ENCODE measurements around the gene HSD11B1L. TPM values are rescaled to one million over a fixed set of nuclear protein-coding genes. Genes with fewer than 3 reads are reported as not detected.
"Not testable (repeated sequence)": the region's sequence is repeated elsewhere in the genome, so short reads cannot be mapped to it uniquely, and the experiment has no call there.

HSD11B1L gene
- polyA plus RNA-seq, 1 donor from 2014 or later: 2.1 TPM

- Mint-ChIP-seq H3K27ac (peak overlapping the region in 2 of 3 donors; percentile 31 to 89), H3K4me1 (peaks cover 16 to 25% (median 21%) of the 10 kb centered on the region in 3 donors)
Observed at GRCh38 chr19:5687360-5688198, 6.8 kb downstream of the HSD11B1L start.

GRCh38 chr19:5688262-5688881 lies 7.5 kb downstream of the HSD11B1L start:
- H3K9me3 Mint-ChIP-seq, H3K27me3 Mint-ChIP-seq, H3K36me3 Mint-ChIP-seq: not testable (repeated sequence)
- H3K27ac Mint-ChIP-seq: peak overlapping the region in 1 of 3 donors; percentile 48
- peaks cover 16 to 27% (median 22%) of the 10 kb centered on the region in 3 donors for H3K4me1 Mint-ChIP-seq
- H3K4me3 Mint-ChIP-seq: peak overlapping the region; percentile 34 to 88 (median 76)

More at GRCh38 chr19:5687360-5688198, 6.8 kb downstream of the HSD11B1L start:
- Mint-ChIP-seq H3K9me3 (no peaks in the 10 kb centered on the region), H3K27me3 (no peaks in the 10 kb centered on the region), H3K4me3 (peak overlapping the region; percentile 41 to 96 (median 92)), H3K36me3 (no peaks in the 10 kb centered on the region)

GRCh38 chr19:5690125-5690954 lies 9.5 kb downstream of the HSD11B1L start, which contains the start of gene RPL36:
Gene RPL36 (plus strand): TSS chr19:5690295. CDS start chr19:5690508, 213 bp downstream.
- Mint-ChIP-seq H3K4me3 (peak within 1 kb of the TSS; percentile 90 to 97 (median 96)), H3K27ac (peak within 1 kb of the TSS; percentile 91 to 98 (median 97)), H3K4me1 (peaks cover 16 to 24% (median 22%) of the 10 kb centered on the region in 3 donors), H3K27me3 (no peaks in the 10 kb centered on the region), H3K36me3 (no peaks in the 10 kb centered on the region), H3K9me3 (no peaks in the 10 kb centered on the region)

DNA sequence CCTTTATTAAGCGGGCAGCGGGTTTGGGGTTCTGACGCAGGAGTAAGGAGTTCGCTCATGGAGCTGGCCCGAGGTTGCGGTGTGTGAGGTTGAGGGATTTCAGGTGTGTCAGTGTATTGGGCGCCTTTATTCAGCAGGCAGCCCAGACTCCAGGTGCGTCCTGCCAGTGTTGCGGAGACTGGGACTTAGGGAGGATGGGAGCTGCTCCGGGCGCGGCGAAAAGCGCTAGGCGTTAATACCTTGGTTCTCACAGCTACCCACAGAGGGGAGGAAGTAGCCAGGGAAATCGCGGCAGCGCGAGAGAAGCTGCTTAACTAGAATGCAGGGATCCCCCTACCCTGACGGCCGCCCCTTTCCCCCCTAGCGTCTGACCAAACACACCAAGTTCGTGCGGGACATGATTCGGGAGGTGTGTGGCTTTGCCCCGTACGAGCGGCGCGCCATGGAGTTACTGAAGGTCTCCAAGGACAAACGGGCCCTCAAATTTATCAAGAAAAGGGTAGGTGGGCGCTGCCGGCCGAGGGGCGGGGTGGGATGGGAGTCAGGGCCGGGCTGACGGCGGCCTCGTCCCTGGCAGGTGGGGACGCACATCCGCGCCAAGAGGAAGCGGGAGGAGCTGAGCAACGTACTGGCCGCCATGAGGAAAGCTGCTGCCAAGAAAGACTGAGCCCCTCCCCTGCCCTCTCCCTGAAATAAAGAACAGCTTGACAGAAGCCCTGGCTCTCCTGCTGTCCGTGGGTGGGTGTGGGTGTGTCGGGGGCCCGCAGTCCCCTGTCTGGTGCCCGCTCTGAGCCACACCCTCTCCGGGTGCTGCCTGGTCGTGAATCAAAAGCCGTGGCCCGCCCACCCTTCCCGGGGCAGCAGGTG lies 10.4 kb downstream of the HSD11B1L start:
- peak overlapping the region; percentile 91 to 98 (median 97) for H3K27ac Mint-ChIP-seq
- no peaks in the 10 kb centered on the region for H3K36me3 Mint-ChIP-seq
- peaks cover 16 to 24% (median 22%) of the 10 kb centered on the region in 3 donors for H3K4me1 Mint-ChIP-seq

GRCh38 chr19:5691822-5692722 lies 11.2 kb downstream of the HSD11B1L start:
- H3K4me3 Mint-ChIP-seq: peak overlapping the region; percentile 90 to 97 (median 96)
- H3K9me3 Mint-ChIP-seq: no peaks in the 10 kb centered on the region
- peak overlapping the region; percentile 88 to 91 (median 90) for H3K27ac Mint-ChIP-seq
- H3K36me3 Mint-ChIP-seq: no peaks in the 10 kb centered on the region
- peaks cover 14 to 22% (median 21%) of the 10 kb centered on the region in 3 donors for H3K4me1 Mint-ChIP-seq
- H3K27me3 Mint-ChIP-seq: no peaks in the 10 kb centered on the region

More for the DNA sequence above, 10.4 kb downstream of the HSD11B1L start:
- no peaks in the 10 kb centered on the region for H3K9me3 Mint-ChIP-seq
- no peaks in the 10 kb centered on the region for H3K27me3 Mint-ChIP-seq
- H3K4me3 Mint-ChIP-seq: peak overlapping the region; percentile 90 to 97 (median 96)

- no peaks in the 10 kb centered on the region for H3K9me3 Mint-ChIP-seq
- peak overlapping the region; percentile 88 to 91 (median 90) for H3K27ac Mint-ChIP-seq
- no peaks in the 10 kb centered on the region for H3K27me3 Mint-ChIP-seq
- H3K4me3 Mint-ChIP-seq: peak overlapping the region in 3 of 4 donors; percentile 57 to 97 (median 94)
- no peaks in the 10 kb centered on the region for H3K36me3 Mint-ChIP-seq
- H3K4me1 Mint-ChIP-seq: peaks cover 14 to 22% (median 21%) of the 10 kb centered on the region in 3 donors
Observed at GRCh38 chr19:5692723-5693194, 11.9 kb downstream of the HSD11B1L start.

GRCh38 chr19:5693195-5694166 lies 12.7 kb downstream of the HSD11B1L start:
- Mint-ChIP-seq H3K27me3 (no peaks in the 10 kb centered on the region), H3K36me3 (no peaks in the 10 kb centered on the region), H3K4me1 (peaks cover 14 to 22% (median 21%) of the 10 kb centered on the region in 3 donors), H3K4me3 (peak overlapping the region in 2 of 4 donors; percentile 13 to 94), H3K27ac (peak overlapping the region in 2 of 3 donors; percentile 88 to 91), H3K9me3 (no peaks in the 10 kb centered on the region)

DNA sequence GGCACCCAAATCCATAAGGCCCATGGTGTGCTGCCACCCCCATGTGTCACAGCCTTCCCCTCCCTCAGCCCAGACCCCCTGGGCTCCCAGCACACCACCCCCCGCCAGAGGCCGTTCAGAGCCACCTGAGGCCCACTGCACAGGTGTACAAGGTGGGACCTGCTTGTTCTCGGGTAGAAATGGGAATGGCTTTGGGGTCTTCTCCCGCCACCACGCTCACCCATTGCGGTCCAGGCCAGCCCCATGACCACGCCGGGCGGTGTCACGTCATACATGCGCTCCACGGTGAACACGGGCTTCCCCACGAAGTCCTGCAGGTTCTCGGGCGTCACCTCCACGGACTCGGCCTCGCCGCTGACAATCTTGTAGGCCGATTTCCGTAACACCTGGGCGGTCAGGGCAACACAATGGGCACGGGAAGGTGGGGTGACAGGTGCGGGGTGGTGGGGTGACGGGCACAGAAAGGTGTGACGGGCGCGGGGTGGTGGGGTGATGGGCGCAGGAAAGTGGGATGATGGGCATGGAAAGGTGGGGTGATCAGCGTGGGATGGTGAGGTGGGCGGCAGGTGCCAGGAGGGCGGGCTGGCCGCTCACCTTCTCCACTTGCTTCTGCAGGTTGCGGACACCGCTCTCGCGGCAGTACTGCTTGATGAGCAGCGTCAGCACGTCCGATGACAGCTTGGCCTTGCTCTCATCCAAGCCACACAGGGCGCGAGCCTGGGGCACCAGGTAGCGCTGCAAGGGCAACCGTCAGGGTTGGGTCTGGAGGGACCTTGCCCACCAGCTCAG lies 13.5 kb downstream of the HSD11B1L start:
- Mint-ChIP-seq H3K36me3 (peaks cover 2% of the 10 kb centered on the region), H3K27ac (peak overlapping the region in 1 of 3 donors; percentile 77), H3K4me3 (peak overlapping the region in 1 of 4 donors; percentile 94), H3K4me1 (peaks cover 17 to 21% (median 21%) of the 10 kb centered on the region in 3 donors), H3K27me3 (no peaks in the 10 kb centered on the region), H3K9me3 (no peaks in the 10 kb centered on the region)

DNA sequence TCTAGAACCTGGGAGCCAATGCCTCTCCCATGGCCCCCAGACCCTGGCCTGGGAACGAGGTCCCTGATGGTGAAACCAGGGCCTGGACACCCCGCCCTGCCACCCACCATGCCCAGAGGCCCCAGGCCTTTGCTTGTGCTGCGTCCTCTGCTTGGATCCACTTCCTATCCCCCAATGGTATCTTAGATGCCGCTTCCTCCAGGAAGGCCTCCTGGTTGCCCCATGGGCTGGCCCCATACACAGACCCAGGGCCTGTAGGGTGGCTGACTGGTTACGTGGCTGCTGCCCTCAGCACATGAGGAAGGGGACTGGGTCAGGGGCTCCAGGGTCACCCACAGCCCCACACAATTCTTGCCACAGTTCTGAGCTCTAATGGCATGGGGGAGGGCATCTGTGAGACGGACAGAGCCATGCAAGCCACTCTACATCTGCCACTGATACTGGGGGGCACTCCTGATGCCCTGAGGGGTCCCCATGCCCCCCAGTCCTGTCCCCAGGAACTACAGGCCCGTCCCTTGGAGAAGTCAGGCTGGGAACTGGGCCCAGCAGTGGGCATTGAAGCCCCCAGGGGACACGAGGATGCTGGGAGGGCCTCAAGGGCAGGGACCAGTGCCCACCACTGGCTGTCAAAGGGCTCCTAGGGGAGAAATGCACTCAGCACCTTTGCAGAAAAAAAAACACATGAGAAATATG lies 14.3 kb downstream of the HSD11B1L start:
- Mint-ChIP-seq H3K4me1 (peaks cover 14 to 17% (median 16%) of the 10 kb centered on the region in 3 donors), H3K27me3 (no peaks in the 10 kb centered on the region), H3K9me3 (no peaks in the 10 kb centered on the region), H3K36me3 (peaks cover 2% of the 10 kb centered on the region), H3K4me3 (peak overlapping the region in 1 of 4 donors; percentile 69), H3K27ac (peak overlapping the region in 1 of 3 donors; percentile 77)

GRCh38 chr19:5695649-5696195 lies 14.9 kb downstream of the HSD11B1L start:
- Mint-ChIP-seq H3K9me3 (no peaks in the 10 kb centered on the region), H3K36me3 (peaks cover 2% of the 10 kb centered on the region), H3K4me1 (peaks cover 12 to 14% (median 13%) of the 10 kb centered on the region in 3 donors), H3K27me3 (no peaks in the 10 kb centered on the region), H3K4me3 (no peak overlapping the region), H3K27ac (peak overlapping the region in 1 of 3 donors; percentile 77)
